AG09309 (cell line): Measurements from ENCODE around the gene FBXL13.

Experiments
- DNase-seq: peaks from one replicate; pipeline ENCODE4 v3.0.0-alpha.2; 2010; ENCODE audit warnings: low read depth
- H3K4me3 ChIP-seq: 2 replicates; pipeline ENCODE4 v1.5.1; 2011; ENCODE audit warnings: mild to moderate bottlenecking, low read depth, low read length, moderate library complexity; ENCODE audit not compliant: control insufficient read depth
- CTCF ChIP-seq: IDR thresholded peaks from 2 replicates; pipeline ENCODE4 v1.5.1; 2011; ENCODE audit warnings: mild to moderate bottlenecking, low read depth, low read length, inconsistent platforms; ENCODE audit not compliant: insufficient read depth, control insufficient read depth; ENCODE audit errors: missing control alignments

FBXL13 gene

GRCh38 chr7:102890292-102890970 lies 184.2 kb downstream of the FBXL13 start:
- no peak for TF ChIP-seq CTCF
- no peak overlapping the region for H3K4me3 ChIP-seq
- no peak for DNase-seq

DNA sequence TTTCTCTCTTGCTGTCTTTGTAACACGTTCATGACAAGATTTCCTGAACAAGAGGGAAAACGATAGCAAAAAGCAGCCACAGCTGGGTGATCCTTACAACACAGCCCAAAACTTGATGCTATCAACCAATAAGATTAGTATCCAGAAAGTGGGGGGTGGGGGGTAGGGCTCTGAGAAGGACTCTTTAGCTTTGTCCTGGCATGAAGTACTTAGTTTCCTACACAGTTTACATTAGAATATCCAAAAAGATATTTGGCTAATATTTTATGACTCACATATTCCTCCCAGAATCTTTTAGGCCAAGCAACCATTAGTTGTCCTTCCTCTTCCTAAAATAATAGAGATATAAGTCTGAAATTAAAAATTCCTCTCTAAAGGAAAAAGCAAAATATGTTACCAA lies 184.7 kb downstream of the FBXL13 start:
- no peak for TF ChIP-seq CTCF
- DNase-seq = no peak
- no peak overlapping the region for H3K4me3 ChIP-seq

- no peak for DNase-seq
- no peak for TF ChIP-seq CTCF
- H3K4me3 ChIP-seq = no peak overlapping the region
These were observed 185.9 kb downstream of the FBXL13 start for GRCh38 chr7:102888561-102889233.

DNA sequence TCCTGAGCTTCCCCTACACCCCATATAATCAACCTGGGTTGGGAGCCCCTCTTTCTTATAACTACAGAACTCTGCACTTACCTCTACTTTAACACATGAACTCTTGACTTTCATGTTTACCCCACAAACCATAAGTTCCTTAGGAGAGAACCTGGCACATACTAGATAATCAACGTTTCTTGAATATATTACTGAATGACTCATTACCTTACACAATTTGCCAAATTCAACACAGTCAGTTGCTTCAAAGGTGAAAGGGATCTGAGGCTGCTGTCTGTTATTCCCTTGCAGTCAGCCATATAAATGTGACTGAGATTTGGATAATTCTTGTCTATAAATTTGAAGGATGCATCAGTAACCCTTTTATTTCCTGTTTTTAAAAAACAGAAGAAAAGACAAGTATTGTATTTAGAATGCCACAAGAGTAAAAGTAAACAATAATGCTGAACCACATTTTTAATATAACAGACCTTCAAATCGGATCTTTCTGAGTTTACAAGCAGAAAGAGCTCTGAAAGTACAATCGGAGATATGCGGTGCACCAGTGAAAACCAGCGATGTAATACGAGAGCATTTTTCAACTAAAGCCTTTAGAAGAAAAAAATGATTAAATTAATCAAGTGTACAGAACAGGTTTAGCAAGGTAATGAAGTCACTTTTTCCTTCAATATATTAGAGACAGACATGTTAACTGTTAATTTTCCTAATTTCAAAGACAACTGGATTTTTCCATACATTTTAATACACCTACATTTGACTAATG lies 191.3 kb downstream of the FBXL13 start:
- TF ChIP-seq CTCF = no peak
- no peak overlapping the region for H3K4me3 ChIP-seq
- no peak for DNase-seq

DNA sequence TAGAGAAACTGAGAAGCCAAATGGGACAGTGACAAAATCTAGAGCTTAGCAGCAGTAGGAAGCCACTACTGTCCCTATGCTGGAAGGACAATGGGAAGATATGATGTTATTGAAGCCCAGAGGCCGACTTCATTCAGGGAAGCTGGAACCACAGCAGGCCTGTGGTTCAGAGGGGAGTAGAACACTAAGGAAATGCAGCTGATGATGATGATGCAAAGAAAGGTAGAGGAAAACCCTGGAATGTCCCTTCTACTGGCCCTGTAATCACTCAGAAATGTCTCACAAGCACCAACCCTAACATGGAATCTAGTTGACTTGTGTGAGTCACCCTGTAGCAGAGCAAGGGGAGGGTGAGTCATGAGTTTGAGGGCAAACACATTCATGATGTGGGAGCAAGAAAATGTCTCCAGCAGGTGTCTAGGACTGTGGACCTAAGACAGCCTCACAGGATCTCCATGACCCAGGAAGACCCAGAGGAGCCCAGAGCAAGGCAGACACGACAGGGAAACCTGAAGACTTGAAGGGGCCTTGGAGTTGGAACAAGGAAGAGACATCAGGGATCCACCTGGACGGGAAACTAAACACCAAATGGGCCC lies 198.8 kb downstream of the FBXL13 start:
- no peak overlapping the region for H3K4me3 ChIP-seq
- TF ChIP-seq CTCF = peak; percentile 14
- DNase-seq = peak; percentile 95

- DNase-seq = no peak
- no peak for TF ChIP-seq CTCF
- no peak overlapping the region for H3K4me3 ChIP-seq
These were observed 199.6 kb downstream of the FBXL13 start for GRCh38 chr7:102874966-102875365.
